Measurements from ENCODE around the gene REEP3.

REEP3 gene

GRCh38 chr10:63583397-63583796 is 62.2 kb downstream of the REEP3 start:
- Histone ChIP-seq H3K36me3 (ENCODE audit: insufficient read depth, low read length) (no peaks in the 10 kb centered on the region), H3K79me2 (ENCODE audit: insufficient read depth, low read length) (peaks cover 4% of the 10 kb centered on the region; the same call in 1 of the 2 replicates), H3K27me3 (ENCODE audit: insufficient read depth, low read length) (no peaks in the 10 kb centered on the region), H3K4me1 (ENCODE audit: insufficient read depth, low read length, severe bottlenecking) (peaks cover 4% of the 10 kb centered on the region), H3K9me3 (ENCODE audit: low read length) (no peaks in the 10 kb centered on the region), H3F3A (ENCODE audit: insufficient read depth, low read length) (no peaks in the 10 kb centered on the region), H4K20me1 (ENCODE audit: insufficient read depth, low read length) (no peaks in the 10 kb centered on the region), H3K4me3 (ENCODE audit: low read depth, low read length, poor library complexity, severe bottlenecking) (no peak overlapping the region), H3K4me2 (ENCODE audit: low read length) (no peak overlapping the region), H3K9me2 (ENCODE audit: low read depth, low read length) (no peaks in the 10 kb centered on the region), H3K27ac (ENCODE audit: low read depth, low read length, poor library complexity, severe bottlenecking) (no peak overlapping the region), H3K9ac (ENCODE audit: low read length) (no peak overlapping the region), H2AFZ (ENCODE audit: low read length) (no peak overlapping the region)
- TF ChIP-seq CTCF (IDR thresholded peaks at IDR 0.05; ENCODE audit: low read length) (no peak), EZH2 (IDR thresholded peaks at IDR 0.05; ENCODE audit: borderline replicate concordance, low read length) (no peak)

- no peaks in the 10 kb centered on the region for H3K4me1 ChIP-seq (ENCODE audit: insufficient read depth, low read length, severe bottlenecking)
- H3K4me3 ChIP-seq (ENCODE audit: low read depth, low read length, poor library complexity, severe bottlenecking) = no peak overlapping the region
- no peaks in the 10 kb centered on the region for H4K20me1 ChIP-seq (ENCODE audit: insufficient read depth, low read length)
- H3K27me3 ChIP-seq (ENCODE audit: insufficient read depth, low read length) = no peaks in the 10 kb centered on the region
- TF ChIP-seq EZH2 (IDR thresholded peaks at IDR 0.05; ENCODE audit: borderline replicate concordance, low read length) (no peak), CTCF (IDR thresholded peaks at IDR 0.05; ENCODE audit: low read length) (no peak)
- H2AFZ ChIP-seq (ENCODE audit: low read length) = no peak overlapping the region
- no peak overlapping the region for H3K4me2 ChIP-seq (ENCODE audit: low read length)
- no peaks in the 10 kb centered on the region for H3K36me3 ChIP-seq (ENCODE audit: insufficient read depth, low read length)
- H3F3A ChIP-seq (ENCODE audit: insufficient read depth, low read length) = no peaks in the 10 kb centered on the region
- no peak overlapping the region for H3K27ac ChIP-seq (ENCODE audit: low read depth, low read length, poor library complexity, severe bottlenecking)
- H3K79me2 ChIP-seq (ENCODE audit: insufficient read depth, low read length) = peaks cover 4% of the 10 kb centered on the region; the same call in 1 of the 2 replicates
- H3K9ac ChIP-seq (ENCODE audit: low read length) = no peak overlapping the region
- no peaks in the 10 kb centered on the region for H3K9me2 ChIP-seq (ENCODE audit: low read depth, low read length)
- H3K9me3 ChIP-seq (ENCODE audit: low read length) = no peaks in the 10 kb centered on the region
These were observed 62.9 kb downstream of the REEP3 start for GRCh38 chr10:63583909-63584724.

GRCh38 chr10:63584725-63585035 is 63.5 kb downstream of the REEP3 start:
- no peaks in the 10 kb centered on the region for H3K9me3 ChIP-seq (ENCODE audit: low read length)
- no peaks in the 10 kb centered on the region for H3F3A ChIP-seq (ENCODE audit: insufficient read depth, low read length)
- H3K79me2 ChIP-seq (ENCODE audit: insufficient read depth, low read length) = peaks cover 4% of the 10 kb centered on the region; the same call in 1 of the 2 replicates
- no peak overlapping the region for H2AFZ ChIP-seq (ENCODE audit: low read length)
- H3K27me3 ChIP-seq (ENCODE audit: insufficient read depth, low read length) = no peaks in the 10 kb centered on the region
- no peak overlapping the region for H3K4me3 ChIP-seq (ENCODE audit: low read depth, low read length, poor library complexity, severe bottlenecking)
- H3K4me1 ChIP-seq (ENCODE audit: insufficient read depth, low read length, severe bottlenecking) = no peaks in the 10 kb centered on the region
- no peak overlapping the region for H3K27ac ChIP-seq (ENCODE audit: low read depth, low read length, poor library complexity, severe bottlenecking)
- no peak overlapping the region for H3K9ac ChIP-seq (ENCODE audit: low read length)
- H3K36me3 ChIP-seq (ENCODE audit: insufficient read depth, low read length) = no peaks in the 10 kb centered on the region
- TF ChIP-seq EZH2 (IDR thresholded peaks at IDR 0.05; ENCODE audit: borderline replicate concordance, low read length) (no peak), CTCF (IDR thresholded peaks at IDR 0.05; ENCODE audit: low read length) (no peak)
- no peaks in the 10 kb centered on the region for H3K9me2 ChIP-seq (ENCODE audit: low read depth, low read length)
- H3K4me2 ChIP-seq (ENCODE audit: low read length) = no peak overlapping the region
- no peaks in the 10 kb centered on the region for H4K20me1 ChIP-seq (ENCODE audit: insufficient read depth, low read length)
